HG03342 (cell line): ENCODE data around the gene FBXO24.
A peak's percentile ranks its signal among the peaks of the same experiment; 100 is the strongest.
"Not testable (repeated sequence)": the region's sequence is repeated elsewhere in the genome, so short reads cannot be mapped to it uniquely, and the experiment has no call there.

Experiments
- ATAC-seq: cut with Tn5 transposase; IDR thresholded peaks from one replicate; pipeline ENCODE4 v1.9.1; 2021; ENCODE audit warnings: mild to moderate bottlenecking, moderate library complexity; ENCODE audit not compliant: unreplicated experiment

Gene FBXO24

GRCh38 chr7:100559127-100559526 lies 27.0 kb upstream of the FBXO24 start:
- ATAC-seq: no peak

DNA sequence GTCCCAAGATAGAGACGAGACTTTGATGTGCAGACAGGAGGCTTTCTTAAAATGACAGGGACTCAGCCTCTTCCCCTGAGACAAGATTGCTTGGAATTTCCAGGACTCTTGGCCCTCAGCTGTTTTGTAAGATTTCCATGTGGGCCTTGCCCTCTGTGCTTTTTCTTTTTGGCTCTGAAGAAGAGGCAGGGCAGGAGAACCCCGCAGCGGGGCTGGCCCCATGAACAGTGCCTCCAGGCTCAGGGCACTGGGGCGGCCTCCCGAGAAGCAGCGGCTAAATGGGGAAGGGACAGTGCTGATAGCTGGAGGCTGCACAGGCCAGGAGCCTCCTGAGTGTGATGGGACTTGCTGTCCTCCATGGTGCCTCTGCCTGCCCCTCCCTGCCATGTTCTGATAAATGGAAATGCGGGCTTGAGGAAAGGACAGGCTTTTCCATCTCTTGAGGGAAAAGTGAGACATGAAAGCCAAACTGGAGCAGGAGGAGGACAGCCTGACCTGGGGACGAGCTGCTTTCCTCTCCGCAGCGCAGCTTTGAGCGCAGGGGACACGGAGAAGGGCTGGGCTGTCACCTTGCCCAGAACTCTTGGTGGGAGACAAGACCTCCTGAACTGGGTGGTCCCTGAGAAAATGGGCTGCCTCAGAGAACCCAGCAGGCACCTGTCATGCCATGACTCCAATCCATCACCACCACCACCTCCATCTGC lies 24.5 kb upstream of the FBXO24 start:
- no peak for ATAC-seq

DNA sequence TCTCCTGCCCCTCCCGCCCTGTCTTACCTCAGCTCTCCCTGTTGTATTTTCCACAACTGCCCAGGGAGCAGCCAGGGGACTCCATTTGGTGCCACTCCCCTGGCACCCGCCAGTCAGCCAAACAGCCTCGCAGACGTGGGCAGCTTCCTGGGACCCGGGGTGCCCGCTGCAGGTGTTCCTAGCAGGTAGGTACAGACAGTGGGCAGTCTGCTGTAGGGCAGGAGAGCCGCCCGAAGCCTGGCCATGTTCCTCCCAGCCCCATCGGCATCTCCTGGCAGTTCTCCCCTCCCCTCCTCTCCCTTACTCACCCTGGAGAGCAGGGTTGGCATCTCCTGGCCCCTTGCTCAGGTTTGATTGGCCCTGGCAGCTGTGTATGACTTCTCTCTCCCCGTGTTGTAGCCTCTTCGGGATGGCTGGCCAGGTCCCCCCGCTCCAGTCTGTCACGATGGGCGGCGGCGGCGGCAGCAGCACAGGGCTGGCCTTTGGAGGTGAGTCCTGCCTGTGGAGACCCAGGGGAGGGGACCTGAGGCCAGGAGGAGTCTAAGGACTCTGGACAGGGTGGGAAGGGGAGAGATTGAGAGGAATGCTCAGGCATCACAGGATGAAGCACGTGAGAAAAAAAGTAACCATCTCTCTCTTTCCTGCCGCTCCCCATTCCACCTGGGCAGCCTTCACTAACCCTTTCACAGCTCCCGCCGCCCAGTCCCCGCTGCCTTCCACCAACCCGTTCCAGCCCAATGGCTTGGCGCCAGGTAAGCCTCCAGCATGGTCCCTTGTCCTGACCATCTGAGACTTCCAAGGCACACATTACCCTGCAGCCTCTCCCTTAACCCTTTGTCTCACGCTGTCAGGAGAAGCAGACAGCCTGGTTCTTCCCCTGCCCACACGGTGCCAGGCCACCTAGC lies 23.7 kb upstream of the FBXO24 start:
- ATAC-seq: no peak

DNA sequence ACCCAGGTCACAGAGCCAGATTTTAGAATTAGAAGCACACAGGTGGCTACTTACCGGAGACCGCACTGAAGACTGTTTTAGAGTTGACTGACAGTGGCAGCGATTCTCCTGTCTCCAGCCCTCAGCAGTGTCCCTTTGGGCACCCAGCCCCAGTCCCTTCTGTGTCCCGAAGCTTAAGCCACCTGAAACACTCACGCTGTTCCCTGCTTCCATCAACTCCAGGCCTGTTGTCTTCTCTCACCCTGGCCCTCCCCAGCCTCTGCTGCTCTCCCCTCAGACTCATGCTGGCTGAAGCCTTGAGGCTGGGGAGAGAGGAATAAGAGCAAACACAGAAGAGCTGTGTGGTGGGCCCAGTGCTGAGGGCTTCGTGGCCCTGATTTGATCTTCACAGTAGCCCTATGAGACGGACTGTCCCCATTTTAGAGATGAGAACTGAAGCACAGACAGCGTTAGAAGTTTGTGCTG lies 23.0 kb upstream of the FBXO24 start:
- no peak for ATAC-seq

GRCh38 chr7:100563809-100564400 lies 22.2 kb upstream of the FBXO24 start:
- peak; percentile 42 for ATAC-seq

GRCh38 chr7:100564405-100564804 lies 21.7 kb upstream of the FBXO24 start:
- ATAC-seq: not testable (repeated sequence)

GRCh38 chr7:100565133-100565571 lies 21.0 kb upstream of the FBXO24 start:
- no peak for ATAC-seq

GRCh38 chr7:100566018-100566531 lies 20.1 kb upstream of the FBXO24 start:
- ATAC-seq: no peak

DNA sequence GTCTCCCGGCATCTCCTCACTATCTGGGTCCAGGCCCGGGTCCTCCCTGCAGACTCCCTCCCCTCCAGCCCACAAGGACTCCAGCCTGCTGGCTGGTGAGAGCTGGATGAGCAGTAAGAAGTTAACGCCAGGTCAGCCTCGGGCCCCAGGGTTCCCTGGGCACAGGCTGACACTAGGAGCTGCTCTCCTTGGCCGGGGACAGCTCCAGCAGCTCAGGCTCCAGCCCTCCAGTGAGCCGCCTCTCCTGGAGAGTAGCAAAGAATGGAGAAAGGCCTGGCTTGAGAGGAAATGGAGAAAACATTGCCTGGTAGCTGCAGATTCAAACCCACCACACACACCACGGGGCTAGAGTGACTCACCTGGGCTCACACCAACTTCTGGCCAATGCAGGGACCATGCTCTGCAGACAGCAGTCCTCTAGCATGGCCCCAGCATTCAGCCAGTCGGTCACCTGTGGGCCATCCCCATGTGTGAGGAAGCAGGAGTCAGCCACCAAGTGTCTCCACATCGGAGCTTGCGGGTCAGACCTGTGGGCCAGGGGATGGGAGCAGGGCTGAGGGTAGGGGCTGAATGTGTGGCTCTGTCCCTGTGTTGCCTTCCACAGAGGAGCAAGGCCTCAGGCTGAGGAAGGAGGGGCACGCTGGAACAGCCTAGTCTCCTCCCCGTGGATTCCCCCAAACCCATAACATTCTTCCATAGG lies 18.9 kb upstream of the FBXO24 start:
- ATAC-seq: no peak

DNA sequence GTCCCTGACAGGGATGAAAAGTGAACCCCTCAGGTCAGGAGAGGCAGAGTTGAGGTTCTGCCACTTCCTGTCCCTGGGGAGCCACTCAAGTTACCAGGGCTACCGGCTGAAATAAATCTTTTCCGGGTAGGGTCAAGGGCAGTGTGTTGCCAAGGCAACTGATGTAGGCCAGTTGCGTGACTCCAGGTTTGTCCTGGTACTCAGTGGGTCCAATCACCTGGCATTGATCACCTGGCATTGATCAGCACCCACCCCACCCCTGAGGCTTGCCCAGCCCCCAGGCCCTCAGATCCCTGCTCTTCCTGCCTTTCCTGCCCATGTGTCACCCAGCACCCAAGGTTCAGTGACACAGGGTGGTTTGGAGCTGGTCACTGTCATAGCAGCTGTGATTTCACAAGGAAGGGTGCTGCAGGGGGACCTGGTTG lies 18.4 kb upstream of the FBXO24 start:
- ATAC-seq: no peak

GRCh38 chr7:100568176-100568895 lies 17.8 kb upstream of the FBXO24 start:
- ATAC-seq: no peak

GRCh38 chr7:100568896-100569844 lies 17.0 kb upstream of the FBXO24 start:
- ATAC-seq: no peak

DNA sequence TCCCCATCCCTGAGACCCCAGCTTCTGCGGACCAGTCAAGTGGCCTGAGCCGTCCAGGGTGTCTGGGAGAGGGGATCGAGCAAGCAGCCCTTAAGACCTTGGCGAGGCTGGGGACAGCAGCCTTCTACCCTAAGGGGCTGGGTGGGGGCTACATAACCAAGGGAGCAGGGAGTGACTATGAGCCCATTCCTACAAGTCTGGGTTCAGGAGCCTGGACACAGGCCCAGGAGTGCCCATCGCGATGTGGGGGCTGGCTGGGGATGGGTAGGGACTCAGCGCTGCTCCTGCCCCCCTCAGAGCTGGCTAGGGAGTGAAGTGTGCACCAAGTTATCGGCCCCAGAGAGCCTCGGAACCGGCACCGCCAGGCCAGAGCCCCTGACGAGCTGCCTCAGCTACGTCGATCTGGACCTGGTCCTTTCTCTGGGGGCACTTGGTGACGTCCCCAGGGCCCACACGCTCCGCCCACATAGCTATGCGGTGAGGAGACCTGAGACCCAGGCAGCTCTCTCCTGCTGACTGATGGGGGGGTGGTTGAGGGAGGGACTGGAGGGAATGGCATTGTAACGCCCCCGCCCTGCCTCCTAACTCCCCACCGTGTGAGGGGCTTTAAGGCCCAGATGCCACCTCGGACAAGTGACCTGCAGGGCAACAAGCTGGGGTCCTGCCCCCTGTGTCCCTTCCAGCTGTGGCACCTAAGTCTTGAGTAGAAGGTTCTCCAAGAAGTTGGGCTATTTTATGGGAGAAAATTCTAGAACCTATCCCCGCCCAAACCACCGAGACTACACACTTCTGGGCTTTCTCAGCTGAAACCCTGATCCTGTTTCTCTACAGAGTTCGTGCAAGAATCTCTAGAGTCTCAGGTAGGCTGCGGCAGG lies 14.9 kb upstream of the FBXO24 start:
- ATAC-seq: no peak

- ATAC-seq: no peak
Observed at GRCh38 chr7:100571829-100572116, 14.4 kb upstream of the FBXO24 start.

GRCh38 chr7:100572281-100572948 lies 13.7 kb upstream of the FBXO24 start:
- no peak for ATAC-seq

DNA sequence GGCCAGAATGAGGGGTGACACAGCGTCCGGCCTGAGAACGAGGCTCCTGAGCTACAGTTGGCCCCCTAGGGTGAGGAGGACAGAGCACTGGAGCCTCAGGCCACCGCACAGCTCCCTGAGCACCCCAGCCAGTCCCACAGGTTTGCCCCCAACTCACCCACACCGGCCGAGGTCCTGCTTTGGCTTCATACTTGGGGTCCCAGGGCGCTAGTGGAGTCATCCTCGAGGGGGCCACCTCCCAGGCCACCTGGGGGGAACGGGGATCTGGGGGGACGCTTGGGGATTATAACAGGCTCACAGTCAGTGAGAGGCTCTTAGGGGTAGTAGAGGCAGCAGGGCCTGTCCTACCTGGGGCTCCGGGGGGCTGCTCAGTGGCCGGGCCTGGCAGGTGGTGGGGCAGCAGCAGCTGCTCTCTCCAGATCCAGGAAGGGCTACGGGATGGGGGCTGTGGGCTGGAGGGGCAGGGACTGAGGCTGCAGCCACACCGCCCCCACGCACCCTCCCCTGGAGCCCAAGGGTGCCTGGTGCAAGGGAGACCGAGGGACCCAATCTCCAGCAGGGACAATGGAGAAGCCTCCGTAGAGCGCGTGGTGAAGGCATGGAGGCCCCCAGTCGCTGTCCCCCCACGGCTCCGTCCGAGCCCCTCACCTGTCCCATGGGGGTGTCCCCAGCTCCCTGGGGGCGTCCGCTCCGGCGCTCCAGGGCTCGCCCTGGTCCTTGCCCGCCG lies 13.0 kb upstream of the FBXO24 start:
- ATAC-seq: no peak
